Measurements from ENCODE around the gene MIA2.
"Not testable (repeated sequence)": the region's sequence is repeated elsewhere in the genome, so short reads cannot be mapped to it uniquely, and the experiment has no call there.

Gene MIA2

DNA sequence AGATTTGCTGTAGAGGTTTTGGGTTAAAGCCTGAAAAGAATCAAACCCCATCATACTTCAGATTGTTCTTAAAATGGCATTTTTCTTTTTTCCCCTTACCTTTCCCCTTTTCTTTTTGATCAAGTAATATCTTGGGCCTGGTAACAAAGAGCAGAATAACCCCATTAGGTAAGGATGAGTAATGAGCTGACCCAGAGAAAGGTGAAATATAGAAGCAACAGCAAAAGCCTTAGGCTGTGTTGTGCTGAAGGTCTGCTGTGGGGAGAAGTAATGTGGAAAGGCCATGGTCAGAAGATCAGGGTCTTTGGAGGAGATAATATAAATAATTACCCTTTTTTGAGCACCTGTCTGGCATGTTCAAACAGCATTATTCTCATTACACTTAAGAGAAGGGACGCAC lies 42.3 kb downstream of the MIA2 start:
- DNase-seq, result no peak

DNA sequence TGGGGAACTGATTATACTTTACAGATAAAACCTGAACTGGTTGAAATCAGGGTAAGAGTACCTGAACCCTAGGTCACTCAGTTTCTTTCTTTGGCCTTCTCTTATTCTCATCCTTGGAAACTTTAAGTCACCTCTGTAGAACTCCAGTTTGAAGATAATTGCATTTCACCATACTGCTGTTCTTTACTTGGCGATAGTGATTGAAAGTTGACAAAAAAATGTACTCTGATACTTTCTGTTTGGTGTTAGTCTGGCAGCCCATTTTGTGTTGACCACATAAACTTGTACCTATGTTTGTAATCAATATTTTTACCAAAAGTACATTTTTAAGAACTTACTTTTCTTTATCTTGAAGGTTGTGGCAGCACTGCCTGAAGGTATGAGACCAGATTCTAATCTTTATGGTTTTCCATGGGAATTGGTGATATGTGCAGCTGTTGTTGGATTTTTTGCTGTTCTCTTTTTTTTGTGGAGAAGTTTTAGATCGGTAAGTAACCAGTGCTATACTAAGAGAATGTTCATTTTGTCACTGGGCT lies 42.9 kb downstream of the MIA2 start:
- no peak for DNase-seq

DNA sequence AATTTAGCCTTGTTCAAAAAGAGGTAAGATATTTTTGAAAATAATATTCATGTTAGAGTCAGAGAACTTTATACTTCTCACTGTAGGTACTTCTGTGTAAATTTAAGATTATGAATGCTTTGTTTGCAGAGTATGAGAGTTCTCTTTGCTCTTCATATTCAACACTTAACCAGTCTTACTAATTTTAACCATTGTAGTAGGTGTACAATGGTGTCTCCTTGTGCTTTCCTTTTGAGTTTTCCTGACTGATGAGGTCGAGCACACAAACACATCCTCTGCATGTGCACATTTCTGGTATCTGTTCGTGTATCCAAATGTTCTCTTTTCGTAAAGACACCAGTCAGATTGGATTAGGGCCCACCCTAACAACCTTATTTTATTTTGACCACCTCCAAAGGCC lies 45.8 kb downstream of the MIA2 start:
- DNase-seq, result no peak

DNA sequence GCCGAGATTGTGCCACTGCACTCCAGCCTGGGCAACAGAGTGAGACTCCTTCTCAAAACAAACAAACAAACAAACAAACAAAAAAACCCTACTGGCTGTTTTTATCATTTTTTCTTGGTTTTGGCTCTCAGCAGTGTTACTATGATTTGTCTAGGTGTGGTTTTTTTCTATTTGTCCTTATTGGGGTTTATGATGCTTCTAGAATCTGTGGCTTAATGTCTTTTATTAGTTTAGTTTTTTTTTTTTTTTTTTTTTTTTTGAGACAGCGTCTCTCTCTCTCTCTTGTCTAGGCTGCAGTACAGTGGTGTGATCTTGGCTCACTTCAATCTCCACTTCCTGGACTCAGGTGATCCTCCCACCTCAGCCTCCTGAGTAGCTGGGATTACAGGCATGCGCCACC lies 47.0 kb downstream of the MIA2 start:
- DNase-seq, result not testable (repeated sequence)

DNA sequence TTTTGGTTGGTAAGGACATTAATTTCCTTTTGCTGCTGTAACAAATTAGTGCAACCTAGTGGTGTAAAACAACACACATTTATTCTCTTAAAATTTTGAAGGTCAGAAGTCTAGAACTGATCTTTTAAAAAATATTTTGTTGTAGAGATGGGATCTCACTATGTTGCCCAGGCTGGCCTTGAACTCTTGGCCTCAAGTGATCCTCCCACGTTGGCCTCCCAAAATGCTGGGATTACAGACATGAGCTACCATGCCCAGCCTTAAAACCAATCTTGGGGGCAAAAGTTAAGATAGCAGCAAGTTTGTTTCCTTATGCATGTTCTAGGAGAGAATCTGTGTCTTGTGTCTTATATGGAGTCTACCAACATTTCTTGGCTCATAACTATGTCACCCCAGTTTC lies 55.8 kb downstream of the MIA2 start:
- DNase-seq, result no peak

DNA sequence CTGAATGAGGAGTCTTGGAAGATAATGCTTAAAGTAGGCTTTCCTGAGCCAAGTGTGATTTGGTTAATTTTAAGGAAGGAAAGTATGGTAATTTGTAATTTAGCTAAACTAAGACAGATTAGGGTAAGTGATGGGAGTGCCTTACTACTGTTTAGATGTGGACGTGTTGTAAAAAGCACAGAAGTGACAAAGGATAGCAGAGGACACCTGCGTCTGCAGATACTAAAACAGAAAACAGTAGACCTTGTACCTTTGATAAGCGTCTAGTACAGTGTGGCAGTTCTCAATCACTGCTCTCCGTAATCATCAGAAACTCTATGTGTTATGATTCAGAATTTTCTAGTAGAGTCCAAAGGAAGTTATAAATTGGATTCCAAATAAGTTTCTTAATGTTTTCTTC lies 58.0 kb downstream of the MIA2 start:
- DNase-seq, result no peak

DNA sequence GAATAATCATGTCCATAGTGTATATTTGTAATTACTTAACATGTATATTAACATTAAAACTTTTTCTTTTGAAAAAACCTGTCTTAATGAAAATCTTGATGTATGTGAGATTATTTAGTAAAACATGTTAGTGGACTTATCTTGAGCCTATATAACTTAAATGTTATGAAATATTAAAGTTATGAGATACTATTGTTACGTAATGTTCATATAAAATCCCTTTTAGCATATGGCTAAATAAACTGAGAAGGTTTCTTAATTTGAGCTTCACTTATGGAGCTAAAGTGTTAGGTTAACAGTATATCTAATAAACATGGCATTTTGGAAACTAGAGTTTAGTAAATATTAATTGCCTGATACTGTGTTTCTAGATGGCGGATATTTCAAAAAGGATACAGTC lies 59.9 kb downstream of the MIA2 start:
- no peak for DNase-seq

DNA sequence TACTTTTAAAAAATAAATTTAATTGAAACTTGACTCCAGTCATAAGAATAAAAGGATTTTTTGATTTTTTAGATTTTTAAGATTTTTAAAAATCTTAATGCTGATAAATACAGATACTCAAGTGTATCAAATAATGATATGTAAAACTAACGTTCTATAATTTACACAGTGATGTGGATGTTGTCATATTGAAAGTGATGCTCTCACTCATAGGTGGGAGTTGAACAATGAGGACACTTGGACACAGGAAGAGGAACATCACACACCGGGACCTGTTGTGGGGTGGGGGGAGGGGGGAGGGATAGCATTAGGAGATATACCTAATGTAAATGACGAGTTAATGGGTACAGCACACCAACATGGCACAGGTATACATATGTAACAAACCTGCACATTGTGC lies 66.7 kb downstream of the MIA2 start:
- DNase-seq, result not testable (repeated sequence)

DNA sequence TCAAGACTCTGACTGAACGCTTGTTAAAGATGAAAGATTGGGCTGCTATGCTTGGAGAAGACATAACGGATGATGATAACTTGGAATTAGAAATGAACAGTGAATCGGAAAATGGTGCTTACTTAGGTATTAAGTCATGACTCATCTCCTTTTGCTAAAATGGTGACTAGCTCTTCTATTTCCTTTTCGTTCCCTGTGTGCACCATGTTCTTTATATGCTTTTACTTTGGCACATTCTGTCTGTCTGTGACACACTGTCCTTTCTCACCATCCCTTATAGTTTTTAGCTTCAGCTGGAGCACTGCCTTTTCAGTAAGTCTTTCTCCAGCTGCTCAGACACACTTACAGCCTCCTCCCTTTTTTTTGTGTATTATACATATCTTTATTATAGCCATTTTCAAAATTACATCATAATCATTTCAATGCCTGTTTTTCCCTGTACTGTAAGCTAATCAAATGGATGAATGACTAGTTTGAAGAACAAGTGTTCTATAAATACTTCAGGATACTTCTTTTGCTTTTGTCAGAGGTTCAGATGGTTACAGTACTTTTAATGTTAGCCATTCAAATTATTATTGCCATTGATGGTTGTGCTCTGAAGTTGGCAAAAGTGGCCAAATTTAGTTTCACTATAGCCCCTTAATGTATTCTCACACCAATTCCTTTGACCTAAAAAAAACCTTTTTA lies 68.6 kb downstream of the MIA2 start:
- DNase-seq, result no peak

DNA sequence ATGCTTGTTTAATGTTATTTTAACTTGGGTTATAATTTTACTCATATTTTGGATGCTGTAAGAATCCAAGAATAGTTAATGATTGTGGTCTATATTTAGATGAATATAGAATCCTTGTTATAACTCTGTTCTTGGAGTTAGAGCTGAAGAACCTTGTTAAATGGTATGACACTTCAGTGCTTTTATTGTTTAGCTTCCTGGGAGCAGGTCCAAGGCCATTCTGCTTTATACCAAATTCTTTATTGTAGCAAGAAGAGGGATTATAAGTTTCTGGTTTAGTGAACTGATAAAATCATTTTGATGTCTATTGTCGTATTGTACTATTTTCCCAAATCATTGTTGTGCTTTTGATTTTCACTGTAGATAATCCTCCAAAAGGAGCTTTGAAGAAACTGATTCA lies 69.4 kb downstream of the MIA2 start:
- DNase-seq, result no peak

DNA sequence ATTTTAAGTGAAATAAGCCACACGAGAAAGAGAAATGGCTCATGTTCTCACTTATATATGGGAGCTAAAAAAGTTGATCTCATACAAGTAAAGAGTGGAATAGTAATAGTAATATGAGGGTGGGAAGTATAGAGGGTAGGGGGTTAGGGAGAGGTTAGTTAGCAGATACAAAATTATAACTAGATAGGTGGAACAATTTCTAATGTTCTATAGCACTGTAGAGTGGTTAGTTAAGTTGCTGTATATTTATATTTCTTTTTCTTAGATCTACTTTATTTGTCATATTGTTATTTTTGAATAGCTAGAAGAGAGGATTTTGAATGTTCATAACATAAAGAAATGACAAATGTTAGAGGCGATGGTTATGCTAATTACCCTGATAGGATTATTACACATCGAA lies 74.1 kb downstream of the MIA2 start:
- DNase-seq, result no peak

DNA sequence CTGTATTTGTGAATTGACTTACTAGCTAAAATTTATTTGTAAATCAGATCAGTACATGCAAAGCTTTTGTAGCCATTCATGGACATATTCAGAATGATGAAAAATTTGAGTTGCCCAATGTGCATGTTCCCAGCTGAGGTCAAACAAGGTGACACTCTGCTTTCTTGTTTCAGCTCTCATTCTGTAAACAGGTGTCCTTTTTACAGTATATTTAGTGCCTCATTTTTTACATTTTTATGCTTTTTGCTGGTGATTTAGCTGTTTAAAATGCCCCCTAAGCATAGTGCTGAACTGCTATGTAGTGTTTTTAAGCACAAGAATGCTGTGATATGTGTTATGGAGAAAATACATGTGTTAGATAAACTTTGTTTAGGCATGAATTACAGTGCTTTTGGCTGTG lies 76.3 kb downstream of the MIA2 start:
- no peak for DNase-seq

DNA sequence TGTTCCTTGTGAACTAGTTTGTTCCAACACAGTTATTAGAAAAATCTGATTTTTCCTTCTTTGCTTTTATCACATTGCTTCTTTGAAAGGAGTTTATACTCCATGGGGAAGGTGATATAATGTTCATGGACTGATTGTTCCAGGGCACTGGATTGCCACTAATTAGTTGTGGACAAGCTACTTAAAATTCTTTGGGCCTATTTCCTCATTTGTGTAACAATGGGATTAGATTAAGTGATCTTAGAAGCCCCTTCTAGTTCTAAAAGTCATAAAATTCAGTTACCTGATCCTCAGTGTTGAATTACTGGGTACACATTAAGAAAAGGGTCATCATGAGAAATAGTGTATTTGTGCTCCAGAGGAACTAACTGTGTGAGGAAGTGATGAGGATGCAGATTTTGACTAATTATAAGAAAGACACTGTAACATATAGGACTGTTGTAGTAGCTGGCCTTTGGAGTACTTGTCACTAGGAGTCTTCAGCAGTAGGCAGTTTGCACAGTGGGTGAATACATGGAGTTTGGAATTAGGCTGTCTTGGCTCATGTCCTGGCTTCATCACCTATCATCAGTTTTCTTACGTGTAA lies 82.2 kb downstream of the MIA2 start:
- no peak for DNase-seq

DNA sequence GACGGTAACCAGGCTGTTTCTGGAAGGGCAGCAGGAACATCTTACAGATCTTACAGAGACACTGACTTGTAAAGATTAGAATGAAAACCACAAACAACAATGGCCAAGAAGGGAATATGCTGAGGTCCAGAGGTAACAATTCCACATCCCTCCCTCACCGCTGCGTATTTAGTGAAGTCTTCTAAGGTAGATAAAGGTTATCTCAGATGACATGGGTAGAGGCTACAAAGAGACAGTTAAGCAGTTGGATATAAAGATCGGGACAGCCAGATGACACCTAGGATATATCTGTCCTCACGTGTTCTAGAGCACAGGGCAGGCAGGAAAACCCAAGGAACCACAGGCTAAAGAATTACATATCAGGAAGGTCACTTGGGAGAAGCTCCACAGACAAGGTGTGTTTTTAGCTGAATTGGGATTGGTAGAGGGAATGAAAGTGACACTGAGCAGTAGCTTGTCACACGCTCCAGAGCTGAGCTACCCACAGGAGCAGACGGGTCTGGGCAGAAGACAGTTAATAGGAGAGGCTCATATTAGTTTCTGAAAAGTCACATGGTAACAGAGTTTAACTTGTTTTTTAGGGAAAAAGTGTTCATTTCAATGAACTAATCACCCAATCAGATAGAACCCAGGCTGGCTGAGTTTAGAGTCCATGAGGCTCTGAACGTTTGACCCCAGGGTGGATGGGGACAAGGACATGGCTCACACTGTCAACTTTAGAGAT lies 83.3 kb downstream of the MIA2 start:
- no peak for DNase-seq

DNA sequence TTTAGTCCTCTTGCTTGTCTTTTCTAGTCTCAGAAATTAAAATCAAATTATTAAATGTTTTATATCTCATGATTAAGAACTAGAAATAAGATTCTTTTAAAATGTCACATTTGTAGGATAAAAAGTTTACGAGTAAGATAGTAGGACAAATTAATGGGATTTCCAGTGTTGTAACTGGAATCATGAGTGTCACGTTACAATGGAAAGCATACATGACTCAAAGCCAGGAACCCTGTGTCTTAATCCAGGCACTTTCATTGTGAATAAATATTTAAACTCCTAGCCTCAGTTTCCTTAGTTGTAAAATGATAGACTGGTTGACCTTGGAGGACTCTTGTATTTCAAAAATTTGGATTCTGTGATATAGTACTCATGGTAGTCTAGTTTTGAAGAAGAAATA lies 84.9 kb downstream of the MIA2 start:
- DNase-seq, result no peak

DNA sequence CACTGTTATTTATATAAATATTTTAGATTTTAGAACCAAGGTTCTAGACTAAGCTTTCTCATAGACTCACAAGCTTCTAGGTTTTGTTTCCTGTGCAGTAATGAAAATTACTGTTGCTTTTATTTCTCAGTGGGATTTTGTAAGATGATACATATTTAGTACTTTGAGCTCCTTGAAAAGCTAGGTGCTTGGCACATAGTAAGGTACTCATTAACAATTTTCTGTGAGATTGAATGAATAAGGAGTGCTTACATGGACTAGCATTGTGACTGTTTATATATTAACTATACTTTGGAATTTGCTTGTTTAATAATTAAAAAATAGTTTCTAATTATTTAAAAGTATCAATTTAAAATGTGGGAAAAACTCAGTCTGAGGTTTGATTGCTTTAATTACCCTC lies 85.7 kb downstream of the MIA2 start:
- DNase-seq, result no peak

DNA sequence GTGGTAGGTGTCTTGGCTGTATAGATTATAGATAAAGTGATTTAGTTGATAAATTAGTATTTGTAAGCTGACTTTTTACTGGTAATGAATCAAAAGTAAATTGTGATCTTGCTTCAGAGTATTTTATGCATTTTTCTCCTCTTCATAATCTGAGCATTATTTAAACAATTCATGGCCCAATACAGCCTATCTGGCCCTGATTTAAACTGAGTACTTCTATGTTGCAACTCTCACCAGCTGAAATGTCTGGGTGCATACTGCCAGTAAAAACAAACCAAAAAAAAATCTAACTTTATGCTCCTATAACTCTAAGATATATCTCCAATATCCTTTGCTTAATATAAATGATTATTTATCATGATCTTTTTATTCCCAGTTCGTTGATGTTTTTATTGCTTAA lies 86.6 kb downstream of the MIA2 start:
- DNase-seq, result no peak

DNA sequence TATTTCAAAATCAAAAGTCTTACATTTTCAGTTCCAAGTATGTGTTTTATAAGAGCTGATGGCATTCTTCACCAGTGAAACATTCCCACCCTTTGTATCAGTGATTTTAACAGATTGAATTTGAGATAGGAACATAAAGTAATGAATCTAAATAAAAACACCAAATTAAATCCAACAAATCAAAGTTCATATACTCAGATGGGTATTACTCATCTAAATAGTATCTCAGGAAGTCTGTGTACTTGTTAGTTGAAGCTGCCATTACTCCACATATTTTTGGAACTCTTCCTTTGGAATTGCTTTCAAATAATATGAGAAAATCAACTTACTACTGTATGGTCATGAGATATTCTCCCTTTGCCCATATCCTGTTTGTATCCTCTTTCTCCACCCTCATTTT lies 89.1 kb downstream of the MIA2 start:
- no peak for DNase-seq

DNA sequence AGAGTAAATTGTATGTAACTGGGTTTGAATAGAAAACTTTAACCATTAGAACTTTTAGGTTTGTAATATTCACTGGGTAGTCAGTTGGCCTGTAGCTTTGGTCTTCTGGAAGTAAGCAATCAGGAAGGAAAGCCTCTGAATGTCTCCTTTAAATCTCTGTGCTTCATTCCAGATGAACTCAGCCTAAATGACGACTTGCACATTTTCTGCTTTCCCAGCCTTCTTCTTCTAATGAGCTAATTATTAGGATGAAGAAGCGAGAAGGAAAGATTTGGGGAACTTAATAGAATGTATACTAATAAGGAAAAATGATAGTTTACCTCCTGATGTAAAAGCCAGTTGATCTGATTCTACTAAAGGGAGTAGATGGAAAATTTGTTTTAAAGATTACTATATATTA lies 90.4 kb downstream of the MIA2 start:
- DNase-seq, result no peak

DNA sequence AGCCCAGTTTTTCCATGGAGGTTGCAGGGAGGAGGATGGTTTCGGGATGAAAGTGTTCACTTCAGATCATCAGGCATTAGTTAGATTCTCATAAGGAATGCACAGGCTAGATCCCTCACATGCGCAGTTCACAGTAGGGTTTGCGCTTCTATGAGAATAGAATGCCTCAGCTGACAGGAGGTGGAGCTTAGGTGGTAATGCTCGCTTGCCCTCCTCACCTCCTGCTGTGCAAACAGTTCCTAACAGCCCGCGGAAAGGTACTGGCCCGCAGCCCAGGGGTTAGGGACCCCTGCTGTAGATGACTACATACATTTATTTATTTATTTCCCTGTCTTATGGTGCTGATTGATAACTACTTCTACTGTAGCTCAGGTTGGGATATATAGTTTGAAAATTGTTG lies 105.3 kb downstream of the MIA2 start:
- DNase-seq, result no peak

DNA sequence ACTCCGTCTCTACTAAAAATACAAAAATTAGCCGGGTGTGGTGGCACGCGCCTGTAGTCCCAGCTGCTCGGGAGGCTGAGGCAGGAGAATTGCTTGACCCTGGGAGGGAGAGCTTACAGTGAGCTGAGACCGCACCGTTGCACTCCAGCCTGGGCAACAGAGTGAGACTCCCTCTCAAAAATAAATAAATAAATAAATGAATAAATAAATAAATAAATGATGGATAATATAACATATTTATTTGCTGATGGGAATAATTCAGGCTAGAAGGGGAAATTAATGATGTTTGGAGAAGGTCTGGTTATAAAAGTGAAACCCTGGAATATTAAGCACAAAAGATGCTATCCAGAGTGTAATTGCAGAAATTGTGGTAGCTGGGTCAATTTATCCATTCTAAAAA lies 107.4 kb downstream of the MIA2 start:
- DNase-seq, result not testable (repeated sequence)

DNA sequence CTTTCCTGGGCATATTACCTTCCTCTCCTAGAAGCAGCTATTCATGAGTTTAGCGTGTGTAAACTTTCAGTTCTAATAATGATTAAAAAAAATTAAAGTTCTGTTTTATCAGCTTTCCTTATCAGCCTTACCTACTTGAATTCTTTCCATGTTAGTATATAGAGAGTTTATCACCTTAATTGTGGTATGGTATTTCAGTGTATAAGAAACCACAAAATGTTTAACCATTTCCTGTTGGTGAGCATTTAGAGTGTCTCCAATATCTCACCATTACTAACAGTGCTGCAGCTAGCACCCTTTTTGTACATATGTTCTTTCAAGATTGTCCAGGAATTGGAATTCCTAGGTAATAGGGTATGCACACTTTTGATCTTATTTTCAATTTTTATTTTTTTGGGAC lies 109.1 kb downstream of the MIA2 start:
- DNase-seq, result no peak

DNA sequence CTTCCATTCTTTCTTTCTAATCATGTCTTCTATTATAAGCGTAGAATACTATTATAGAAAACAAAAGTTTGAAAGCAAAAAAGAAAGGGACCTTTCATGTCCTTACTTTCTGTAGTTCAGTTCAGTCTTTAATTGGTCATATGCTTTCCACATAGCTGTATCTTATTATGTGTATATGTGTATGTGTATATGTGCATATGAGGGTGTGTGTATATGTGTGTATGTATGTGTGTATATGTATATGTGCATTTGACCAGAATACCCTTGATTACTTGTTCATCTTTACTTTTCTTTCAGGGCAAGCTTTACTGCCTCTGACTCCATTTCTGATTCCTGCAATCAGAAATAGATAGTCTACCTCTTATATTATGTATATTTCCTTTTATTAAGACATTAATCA lies 109.9 kb downstream of the MIA2 start:
- no peak for DNase-seq

DNA sequence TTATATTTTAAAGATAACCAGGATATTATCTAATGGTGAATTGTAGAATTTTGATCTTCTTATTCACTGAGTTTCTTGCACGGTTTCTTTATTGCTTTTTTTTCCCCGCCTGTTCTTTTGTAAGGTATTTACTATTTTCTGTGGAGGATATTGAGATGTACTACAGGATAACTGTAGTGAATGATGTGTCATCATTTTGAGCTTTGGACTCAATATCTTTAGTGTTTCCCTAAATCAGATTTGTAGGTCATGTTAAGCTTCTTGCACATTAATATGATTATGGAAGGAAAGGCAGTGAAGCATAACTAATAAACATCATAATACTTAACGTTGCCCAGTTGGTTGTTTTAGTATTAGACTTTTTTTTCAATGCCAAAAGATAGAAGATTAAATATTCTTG lies 117.2 kb downstream of the MIA2 start:
- DNase-seq, result no peak
